ENCODE data around the gene RASA4B. TPM values are rescaled to one million over a fixed set of nuclear protein-coding genes. Genes with fewer than 3 reads are reported as not detected.
"Not testable (repeated sequence)": the region's sequence is repeated elsewhere in the genome, so short reads cannot be mapped to it uniquely, and the experiment has no call there.

RASA4B gene
- total and polyA plus RNA-seq, 2 experiments from 2014 or later: 0.99 to 1.5 TPM

- H3K27ac Mint-ChIP-seq; ATAC-seq; H3K4me3 Mint-ChIP-seq; H3K9me3 Mint-ChIP-seq; H3K27me3 ChIP-seq (ENCODE audit: insufficient read depth); H3K4me1 Mint-ChIP-seq; H3K4me3 ChIP-seq; H2AFZ ChIP-seq; H3K36me3 Mint-ChIP-seq (ENCODE audit: low read depth); H4K20me1 ChIP-seq (replicated peaks; ENCODE audit: insufficient read depth); H3K36me3 ChIP-seq (ENCODE audit: insufficient read depth); H3K27ac ChIP-seq (ENCODE audit: low read depth); H3K4me2 ChIP-seq; DNase-seq (ENCODE audit: low spot score); H3F3A ChIP-seq (replicated peaks; ENCODE audit: low read depth); H3K79me2 ChIP-seq (replicated peaks; ENCODE audit: insufficient read depth); H3K9me2 ChIP-seq (ENCODE audit: insufficient read depth); H3K27me3 Mint-ChIP-seq (ENCODE audit: insufficient read depth, low read depth, poor library complexity); H3K4me1 ChIP-seq (ENCODE audit: insufficient read depth): not testable (repeated sequence)
These were observed 25.2 kb upstream of the RASA4B start for GRCh38 chr7:102542771-102543170.

- ATAC-seq; H4K20me1 ChIP-seq (replicated peaks; ENCODE audit: insufficient read depth): not testable (repeated sequence)
These were observed 24.5 kb upstream of the RASA4B start for GRCh38 chr7:102542083-102542482.

DNA sequence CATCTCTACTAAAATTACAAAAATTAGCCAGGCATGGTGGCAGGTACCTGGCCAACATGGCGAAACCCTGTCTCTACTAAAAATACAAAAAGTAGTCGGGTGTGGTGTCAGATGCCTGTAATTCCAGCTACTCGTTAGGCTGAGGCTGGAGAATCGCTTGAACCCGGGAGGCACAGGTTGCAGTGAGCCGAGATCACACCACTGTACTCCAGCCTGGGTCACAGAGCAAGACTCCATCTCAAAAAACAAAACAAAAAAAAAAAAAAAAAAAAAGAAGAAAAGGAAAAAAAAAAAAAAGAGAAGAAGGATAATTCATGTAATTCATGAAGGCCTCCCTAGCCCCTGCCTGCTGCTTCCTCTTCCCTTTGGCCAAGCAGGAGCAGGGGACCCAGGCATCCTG is 23.0 kb upstream of the RASA4B start:
- not testable (repeated sequence) for H4K20me1 ChIP-seq (replicated peaks; ENCODE audit: insufficient read depth); H3K27ac ChIP-seq (ENCODE audit: low read depth); H3K4me2 ChIP-seq; H3K36me3 ChIP-seq (ENCODE audit: insufficient read depth); H3K4me1 ChIP-seq (ENCODE audit: insufficient read depth); H3K9me2 ChIP-seq (ENCODE audit: insufficient read depth); H3K4me1 Mint-ChIP-seq; DNase-seq (ENCODE audit: low spot score); H3K36me3 Mint-ChIP-seq (ENCODE audit: low read depth); H3K9me3 Mint-ChIP-seq; H3F3A ChIP-seq (replicated peaks; ENCODE audit: low read depth); H3K79me2 ChIP-seq (replicated peaks; ENCODE audit: insufficient read depth); H3K27ac Mint-ChIP-seq; H3K4me3 Mint-ChIP-seq; H2AFZ ChIP-seq; H3K27me3 ChIP-seq (ENCODE audit: insufficient read depth); H3K4me3 ChIP-seq; ATAC-seq; H3K27me3 Mint-ChIP-seq (ENCODE audit: insufficient read depth, low read depth, poor library complexity)

More at GRCh38 chr7:102542083-102542482, 24.5 kb upstream of the RASA4B start:
- not testable (repeated sequence) for H3K27ac Mint-ChIP-seq; H3K27me3 Mint-ChIP-seq (ENCODE audit: insufficient read depth, low read depth, poor library complexity); H3K9me3 Mint-ChIP-seq; DNase-seq (ENCODE audit: low spot score); H3K27me3 ChIP-seq (ENCODE audit: insufficient read depth); H3K79me2 ChIP-seq (replicated peaks; ENCODE audit: insufficient read depth); H3K36me3 Mint-ChIP-seq (ENCODE audit: low read depth); H3K4me3 ChIP-seq; H3K4me2 ChIP-seq; H2AFZ ChIP-seq; H3K27ac ChIP-seq (ENCODE audit: low read depth); H3K9me2 ChIP-seq (ENCODE audit: insufficient read depth); H3K4me1 Mint-ChIP-seq; H3K4me1 ChIP-seq (ENCODE audit: insufficient read depth); H3F3A ChIP-seq (replicated peaks; ENCODE audit: low read depth); H3K4me3 Mint-ChIP-seq; H3K36me3 ChIP-seq (ENCODE audit: insufficient read depth)

DNA sequence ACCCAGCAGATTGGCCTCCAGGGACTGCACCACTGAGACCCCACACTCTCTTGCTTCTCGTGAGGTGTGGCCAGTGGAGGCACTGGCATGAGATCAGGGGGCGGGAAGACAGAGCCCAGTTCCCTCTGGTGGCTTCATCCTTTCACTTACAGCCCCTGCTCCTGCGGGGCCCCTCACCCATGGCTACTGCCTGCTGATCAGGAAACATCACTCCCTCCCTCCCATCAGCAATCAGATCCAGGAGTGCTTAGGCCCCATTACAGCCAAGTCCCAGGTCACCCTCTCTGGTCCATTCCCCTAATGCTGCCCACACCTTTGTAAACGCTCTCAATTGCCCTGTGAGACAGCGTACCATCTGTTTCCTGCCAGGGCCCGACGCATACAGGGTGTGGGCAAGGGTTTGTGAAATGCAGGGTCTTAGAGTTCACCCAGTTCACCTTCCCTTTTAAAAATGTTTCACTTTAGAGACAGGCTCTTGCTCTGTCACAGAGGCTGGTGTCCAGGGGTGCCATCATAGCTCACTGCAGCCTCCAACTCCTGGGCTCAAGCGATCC is 17.6 kb upstream of the RASA4B start:
- not testable (repeated sequence) for H3K4me2 ChIP-seq; H3K27me3 Mint-ChIP-seq (ENCODE audit: insufficient read depth, low read depth, poor library complexity); H3K27ac Mint-ChIP-seq; H3K4me1 Mint-ChIP-seq; H3K36me3 Mint-ChIP-seq (ENCODE audit: low read depth); H3K4me1 ChIP-seq (ENCODE audit: insufficient read depth); H3K79me2 ChIP-seq (replicated peaks; ENCODE audit: insufficient read depth); H3K9me3 Mint-ChIP-seq; H3K27ac ChIP-seq (ENCODE audit: low read depth); ATAC-seq; H3F3A ChIP-seq (replicated peaks; ENCODE audit: low read depth); H3K27me3 ChIP-seq (ENCODE audit: insufficient read depth); DNase-seq (ENCODE audit: low spot score); H3K4me3 Mint-ChIP-seq; H2AFZ ChIP-seq; H3K4me3 ChIP-seq; H3K9me2 ChIP-seq (ENCODE audit: insufficient read depth); H4K20me1 ChIP-seq (replicated peaks; ENCODE audit: insufficient read depth); H3K36me3 ChIP-seq (ENCODE audit: insufficient read depth)

DNA sequence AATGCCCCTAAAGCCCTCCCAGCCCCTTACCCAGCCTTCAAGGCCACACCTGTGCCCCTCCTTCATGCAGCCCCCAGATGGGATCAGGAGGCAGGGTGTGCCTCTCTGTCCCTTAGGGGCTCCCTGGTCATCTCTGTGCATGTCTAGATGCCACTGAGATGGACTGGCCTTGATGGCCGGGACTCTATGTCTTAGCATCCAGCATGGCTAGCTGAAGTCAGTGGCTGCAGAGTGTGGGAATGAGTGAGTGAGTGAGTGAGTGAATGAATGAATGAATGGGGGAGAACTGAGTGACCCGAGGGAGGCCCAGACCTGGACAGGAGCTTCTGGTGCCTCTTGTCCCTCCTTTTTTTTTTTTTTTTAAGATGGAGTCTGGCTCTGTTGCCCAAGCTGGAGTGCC is 14.6 kb upstream of the RASA4B start:
- H3K27me3 Mint-ChIP-seq (ENCODE audit: insufficient read depth, low read depth, poor library complexity); DNase-seq (ENCODE audit: low spot score); H3F3A ChIP-seq (replicated peaks; ENCODE audit: low read depth); H3K4me2 ChIP-seq; H3K27ac ChIP-seq (ENCODE audit: low read depth); H3K9me3 Mint-ChIP-seq; ATAC-seq; H2AFZ ChIP-seq; H3K4me1 ChIP-seq (ENCODE audit: insufficient read depth); H3K9me2 ChIP-seq (ENCODE audit: insufficient read depth); H3K4me1 Mint-ChIP-seq; H3K79me2 ChIP-seq (replicated peaks; ENCODE audit: insufficient read depth); H3K27ac Mint-ChIP-seq; H3K36me3 ChIP-seq (ENCODE audit: insufficient read depth); H3K4me3 ChIP-seq; H3K27me3 ChIP-seq (ENCODE audit: insufficient read depth); H3K4me3 Mint-ChIP-seq; H3K36me3 Mint-ChIP-seq (ENCODE audit: low read depth); H4K20me1 ChIP-seq (replicated peaks; ENCODE audit: insufficient read depth): not testable (repeated sequence)

- not testable (repeated sequence) for H3K27ac Mint-ChIP-seq; H3K36me3 Mint-ChIP-seq (ENCODE audit: low read depth); H3K27me3 ChIP-seq (ENCODE audit: insufficient read depth); H3K4me3 Mint-ChIP-seq; H4K20me1 ChIP-seq (replicated peaks; ENCODE audit: insufficient read depth); H3K4me3 ChIP-seq; H3K9me3 Mint-ChIP-seq; H3K79me2 ChIP-seq (replicated peaks; ENCODE audit: insufficient read depth); H3K4me1 ChIP-seq (ENCODE audit: insufficient read depth); H3K27ac ChIP-seq (ENCODE audit: low read depth); H3F3A ChIP-seq (replicated peaks; ENCODE audit: low read depth); H3K4me2 ChIP-seq; ATAC-seq; H3K4me1 Mint-ChIP-seq; H2AFZ ChIP-seq; H3K36me3 ChIP-seq (ENCODE audit: insufficient read depth); H3K9me2 ChIP-seq (ENCODE audit: insufficient read depth); H3K27me3 Mint-ChIP-seq (ENCODE audit: insufficient read depth, low read depth, poor library complexity); DNase-seq (ENCODE audit: low spot score)
These were observed 14.0 kb upstream of the RASA4B start for GRCh38 chr7:102531583-102531982.
